IMR-90 (cell line): ENCODE data around the gene ZFX. TPM values are rescaled to one million over a fixed set of nuclear protein-coding genes. Genes with fewer than 3 reads are reported as not detected.
A peak's percentile ranks its signal among the peaks of the same experiment; 100 is the strongest.

Experiments used
- ATAC-seq: fragments of 200-7000 bp; cut with Tn5 transposase; 2 replicates; pipeline ENCODE4 v1.9.1; 2020; ENCODE audit warnings: low read depth, mild to moderate bottlenecking, moderate library complexity
- BruUV-seq: library from RNA; stranded (reverse); fragments of 400-500 nt; replicated peaks from 2 replicates; lab custom pipeline; 2021; lab: Mats Ljungman, UMichigan
- CTCF ChIA-PET: fragments of 300-600 bp; formaldehyde crosslinking; extraction: SDS; loops from one replicate; lab custom pipeline; 2021; ENCODE audit warnings: antibody characterized with exemption; lab: Yijun Ruan, JAX
- POLR2A ChIA-PET: fragments of 300-600 bp; sonication (Branson Sonifier 250); formaldehyde crosslinking; loops from one replicate; lab custom pipeline; 2022; ENCODE audit warnings: antibody characterized with exemption; ENCODE audit not compliant: unreplicated experiment; lab: Charles Lee
- DNase-seq: peaks from one replicate; pipeline ENCODE4 v3.0.0; 2013
- H2AFZ ChIP-seq: replicated peaks from 2 replicates; pipeline ENCODE3; 2013; ENCODE audit warnings: low read length, mild to moderate bottlenecking; ENCODE audit not compliant: poor library complexity
- H2AK5ac ChIP-seq: 2 replicates; pipeline ENCODE4 v1.6.1; 2013; ENCODE audit warnings: low read depth, low read length, inconsistent platforms
- H2AK9ac ChIP-seq: replicated peaks from 2 replicates; pipeline ENCODE3; 2013; ENCODE audit warnings: mild to moderate bottlenecking, low read depth, low read length, moderate library complexity; ENCODE audit not compliant: poor library complexity
- H2BK120ac ChIP-seq: 2 replicates; pipeline ENCODE4 v1.6.1; 2013; ENCODE audit warnings: low read depth, low read length, inconsistent platforms
- H2BK15ac ChIP-seq: 3 replicates; pipeline ENCODE4 v1.6.1; 2013; ENCODE audit warnings: low read depth, low read length, inconsistent platforms
- H2BK20ac ChIP-seq: 2 replicates; pipeline ENCODE4 v1.6.1; 2013; ENCODE audit warnings: low read depth, mild to moderate bottlenecking, inconsistent platforms, low read length, moderate library complexity
- H2BK5ac ChIP-seq: 2 replicates; pipeline ENCODE4 v1.6.1; 2013; ENCODE audit warnings: mild to moderate bottlenecking, low read depth, low read length, inconsistent platforms; ENCODE audit not compliant: poor library complexity, severe bottlenecking
- H3K14ac ChIP-seq: replicated peaks from 2 replicates; pipeline ENCODE4 v1.6.1; 2013; ENCODE audit warnings: low read depth, low read length, inconsistent platforms
- H3K18ac ChIP-seq: 2 replicates; pipeline ENCODE4 v1.6.1; 2013; ENCODE audit warnings: low read depth, low read length, control low read depth
- H3K23ac ChIP-seq: 2 replicates; pipeline ENCODE4 v1.6.1; 2013; ENCODE audit warnings: low read depth, low read length, inconsistent platforms
- H3K27ac ChIP-seq: 2 replicates; pipeline ENCODE4 v1.5.1; 2013; ENCODE audit warnings: mild to moderate bottlenecking, control low read depth, low read length; ENCODE audit not compliant: insufficient read depth
- H3K27me3 ChIP-seq: 2 replicates; pipeline ENCODE4 v1.6.1; 2013; ENCODE audit warnings: low read length; ENCODE audit not compliant: control insufficient read depth, insufficient read depth
- H3K36me3 ChIP-seq: 2 replicates; pipeline ENCODE4 v1.6.1; 2013; ENCODE audit warnings: low read length, mixed read lengths; ENCODE audit not compliant: control insufficient read depth, insufficient read depth
- H3K4ac ChIP-seq: 2 replicates; pipeline ENCODE4 v1.6.1; 2013; ENCODE audit warnings: low read depth, low read length, inconsistent platforms
- H3K4me1 ChIP-seq: 2 replicates; pipeline ENCODE4 v1.6.1; 2013; ENCODE audit warnings: low read length, mixed read lengths; ENCODE audit not compliant: control insufficient read depth, insufficient read depth
- H3K4me2 ChIP-seq: 2 replicates; pipeline ENCODE4 v1.6.1; 2013; ENCODE audit warnings: low read depth, mild to moderate bottlenecking, control low read depth, low read length, moderate library complexity
- H3K4me3 ChIP-seq: 2 replicates; pipeline ENCODE4 v1.5.1; 2013; ENCODE audit warnings: low read depth, mild to moderate bottlenecking, control low read depth, low read length, moderate library complexity; ENCODE audit not compliant: insufficient read depth
- H3K56ac ChIP-seq: 2 replicates; pipeline ENCODE4 v1.6.1; 2013; ENCODE audit warnings: low read length, inconsistent platforms; ENCODE audit not compliant: insufficient read depth; ENCODE audit errors: extremely low read depth
- H3K79me1 ChIP-seq, 2 experiments: 2 replicates each; pipeline ENCODE4 v1.6.1; 2013; ENCODE audit warnings: low read length in 2 of 2, inconsistent platforms in 1 of 2, low read depth in 1 of 2
- H3K9ac ChIP-seq: 2 replicates; pipeline ENCODE4 v1.6.1; 2013; ENCODE audit warnings: low read depth, low read length, control low read depth
- H3K9me1 ChIP-seq: 2 replicates; pipeline ENCODE4 v1.6.1; 2013; ENCODE audit warnings: low read length, inconsistent platforms; ENCODE audit not compliant: insufficient read depth
- H3K9me3 ChIP-seq: 2 replicates; pipeline ENCODE4 v1.6.1; 2013; ENCODE audit warnings: low read length; ENCODE audit not compliant: control insufficient read depth, insufficient read depth
- H4K20me1 ChIP-seq: 2 replicates; pipeline ENCODE4 v1.6.1; 2013; ENCODE audit warnings: low read length, inconsistent platforms; ENCODE audit not compliant: insufficient read depth
- H4K5ac ChIP-seq: 2 replicates; pipeline ENCODE4 v1.6.1; 2013; ENCODE audit warnings: mild to moderate bottlenecking, low read depth, low read length, control low read depth
- H4K8ac ChIP-seq, 2 experiments: 2 replicates each; pipeline ENCODE4 v1.6.1; 2013; ENCODE audit warnings: low read depth in 2 of 2, low read length in 2 of 2, control low read depth in 1 of 2, inconsistent platforms in 1 of 2
- H4K91ac ChIP-seq: 2 replicates; pipeline ENCODE4 v1.6.1; 2013; ENCODE audit warnings: low read depth, low read length, inconsistent platforms; ENCODE audit not compliant: insufficient read depth
- FOS ChIP-seq: fragments of 150-350 bp; IDR thresholded peaks from 2 replicates; pipeline ENCODE4 v1.6.1; 2016; ENCODE audit warnings: low read depth, low read length
- MAFK ChIP-seq: IDR thresholded peaks from 2 replicates; pipeline ENCODE4 v1.6.1; 2012; ENCODE audit warnings: low read depth, low read length, improper control_type of control experiment
- NFE2L2 ChIP-seq: fragments of 150-350 bp; IDR thresholded peaks from 2 replicates; pipeline ENCODE4 v1.6.1; 2016; ENCODE audit warnings: low read depth, mild to moderate bottlenecking, low read length
- POLR2A ChIP-seq: IDR thresholded peaks from 2 replicates; pipeline ENCODE4 v1.6.1; 2012; ENCODE audit warnings: mild to moderate bottlenecking, low read depth, low read length
- RCOR1 ChIP-seq: IDR thresholded peaks from 2 replicates; pipeline ENCODE4 v1.6.1; 2012; ENCODE audit warnings: mild to moderate bottlenecking, low read length, improper control_type of control experiment; ENCODE audit not compliant: insufficient replicate concordance
- SMC3 ChIP-seq: fragments of 150-350 bp; IDR thresholded peaks from 2 replicates; pipeline ENCODE4 v1.6.1; 2016; ENCODE audit warnings: low read depth, mild to moderate bottlenecking, antibody characterized with exemption, low read length, moderate library complexity
- WGBS, 2 experiments: methylation state at CpG; one replicate each; pipeline versions ENCODE4 v1.1.5 to v1.1.7; 2013; ENCODE audit warnings: missing lambda C conversion rate in 2 of 2; ENCODE audit not compliant: insufficient read length in 1 of 2; ENCODE audit errors: extremely low coverage in 2 of 2; 5-methylcytosine and 5-hydroxymethylcytosine counted together
- dilution Hi-C: fragments of 300-500 bp; cut with HindIII; formaldehyde crosslinking; loops from one replicate; pipeline ENCODE4 v1.14.3; 2018; ENCODE audit warnings: low sequenced_read_pairs; ENCODE audit not compliant: unreplicated experiment
- in situ Hi-C: fragments of 300-500 bp; cut with MboI; formaldehyde crosslinking; loops from 3 replicates; pipeline ENCODE4 v1.14.3; 2019; ENCODE audit warnings: low sequenced_read_pairs, inconsistent platforms, mixed read lengths
- intact Hi-C: fragments of 100-400 bp; cut with micrococcal nuclease; formaldehyde crosslinking; loops from 2 replicates; pipeline ENCODE4 v1.10.0; 2022
- polyA plus RNA-seq, 3 experiments: library from polyadenylated mRNA; depleted of rRNA; stranded (reverse); fragments of >200 nt; gene quantifications; 2 replicates each; pipeline ENCODE4 v1.2.3, GENCODE V29; 2012; ENCODE audit warnings: low replicate concordance in 1 of 3
- total RNA-seq: library from RNA; depleted of rRNA; stranded (reverse); fragments of >200 nt; gene quantifications from 2 replicates; pipeline ENCODE4 v1.2.3, GENCODE V29; 2012
- TF ChIP-seq, protein P1 (sequence below): fragments of 150-350 bp; IDR thresholded peaks from 2 replicates; pipeline ENCODE4 v1.6.1; 2016; ENCODE audit warnings: low read depth, mild to moderate bottlenecking, low read length, moderate library complexity, borderline replicate concordance
- TF ChIP-seq, protein P2 (sequence below): conservative IDR thresholded peaks from 2 replicates; pipeline ENCODE4 v1.5.1; 2012; ENCODE audit warnings: mild to moderate bottlenecking, low read depth, low read length, improper control_type of control experiment

The ZFX gene
- total and polyA plus RNA-seq, 2 of the 4 experiments (the other 2 are of a cell fraction), result 16.0 to 99.3 TPM

DNA sequence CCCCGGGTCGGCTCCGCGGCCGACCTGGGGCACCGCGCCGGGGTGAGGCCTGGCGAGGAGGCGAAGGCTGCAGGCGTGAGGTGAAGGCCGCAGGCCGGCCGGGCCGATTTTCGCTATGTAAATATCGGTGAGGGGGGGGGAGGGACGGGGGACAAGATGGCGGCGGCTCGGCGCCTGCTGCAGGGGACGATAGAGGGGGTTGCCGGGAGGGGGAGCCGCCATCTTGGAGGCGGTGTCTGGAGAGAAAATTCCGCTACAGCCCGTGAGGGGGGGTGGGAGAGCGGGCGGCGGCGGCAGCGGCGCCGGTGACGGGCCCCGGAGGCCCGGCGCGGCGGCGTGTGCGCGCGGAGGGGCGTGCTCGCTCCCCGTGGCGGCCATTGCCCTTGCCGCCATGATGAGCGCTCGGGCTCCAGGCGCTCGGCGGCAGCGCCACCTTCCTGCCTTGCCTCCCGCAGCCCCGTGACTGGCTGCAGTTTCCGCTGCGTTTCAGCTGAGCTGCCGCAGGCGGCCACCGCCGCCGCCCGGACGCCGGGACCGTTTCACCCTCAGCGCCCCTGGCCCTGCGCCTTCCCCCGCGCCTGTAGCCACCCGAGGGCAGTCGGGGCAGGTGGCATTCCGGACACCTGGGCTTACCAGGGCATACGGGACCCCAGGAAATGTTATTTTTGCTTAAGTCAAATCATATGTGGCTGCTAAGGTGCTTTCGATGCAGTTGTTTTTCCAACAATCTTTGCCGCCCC, 692 bp downstream of the ZFX start (continued):
- TF ChIP-seq, protein P1, sequence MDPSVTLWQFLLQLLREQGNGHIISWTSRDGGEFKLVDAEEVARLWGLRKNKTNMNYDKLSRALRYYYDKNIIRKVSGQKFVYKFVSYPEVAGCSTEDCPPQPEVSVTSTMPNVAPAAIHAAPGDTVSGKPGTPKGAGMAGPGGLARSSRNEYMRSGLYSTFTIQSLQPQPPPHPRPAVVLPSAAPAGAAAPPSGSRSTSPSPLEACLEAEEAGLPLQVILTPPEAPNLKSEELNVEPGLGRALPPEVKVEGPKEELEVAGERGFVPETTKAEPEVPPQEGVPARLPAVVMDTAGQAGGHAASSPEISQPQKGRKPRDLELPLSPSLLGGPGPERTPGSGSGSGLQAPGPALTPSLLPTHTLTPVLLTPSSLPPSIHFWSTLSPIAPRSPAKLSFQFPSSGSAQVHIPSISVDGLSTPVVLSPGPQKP, result no peak

DNA sequence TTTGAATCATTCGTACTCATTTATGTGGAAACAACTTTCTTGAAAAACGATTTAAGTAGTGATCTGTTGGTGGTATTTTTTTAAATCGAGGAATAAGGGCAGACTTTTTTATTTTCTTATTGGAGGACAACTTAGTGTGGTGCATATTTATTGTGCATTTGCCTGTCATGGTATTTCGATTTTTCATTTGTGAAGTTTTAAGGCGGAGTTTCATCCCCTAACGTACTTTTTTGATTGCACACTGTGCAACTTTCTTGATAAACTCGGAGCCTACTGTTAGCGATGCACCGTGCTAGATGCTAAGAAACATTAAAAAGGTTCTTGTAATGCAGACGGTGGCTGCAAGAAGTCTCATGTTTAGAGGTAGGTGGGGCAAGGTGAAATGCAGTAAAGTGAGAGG, 1.4 kb downstream of the ZFX start:
- peak overlapping the region; percentile 92 for H3K23ac ChIP-seq
- H3K79me1 ChIP-seq, result peaks cover 0 to 23% of the 10 kb centered on the region in 2 experiments; a peak in 3 of 4 replicates
- peak overlapping the region; percentile 74 for H3K4me2 ChIP-seq
- peak overlapping the region; percentile 98 for H3K4me3 ChIP-seq
- ATAC-seq (no peak), DNase-seq (no peak)
- 4% methylated on average over 4 of the region's 10 CpGs; no CpG with 5 or more reads in 1 of the 2 experiments for WGBS, 2 experiments
- H3K27me3 ChIP-seq, result no peaks in the 10 kb centered on the region
- peak overlapping the region; percentile 83 for H2BK5ac ChIP-seq
- no peak overlapping the region for H2AK5ac ChIP-seq
- H3K9me3 ChIP-seq, result no peaks in the 10 kb centered on the region
- dilution Hi-C loops (no loop called here), intact Hi-C loops (loop anchor here (1.0 to 5.0 kb wide), 4 partner anchors 41 to 244 kb away; partner anchors contain the start of genes APOO, CXorf58 and EIF2S3), in situ Hi-C loops (loop anchor here (25.0 kb wide), 1 partner anchor 464 kb away; no protein-coding TSS in a partner anchor)
- POLR2A ChIA-PET, result no interaction called here
- no peak overlapping the region for H4K91ac ChIP-seq
- H3K4me1 ChIP-seq, result peaks cover 8% of the 10 kb centered on the region
- peak overlapping the region; percentile 97 for H3K9ac ChIP-seq
- H3K18ac ChIP-seq, result no peak overlapping the region
- H2BK120ac ChIP-seq, result no peak overlapping the region
- no peak for TF ChIP-seq SMC3
- TF ChIP-seq FOS, result no peak
- TF ChIP-seq NFE2L2, result no peak
- TF ChIP-seq, protein P1, result no peak
- no peak for TF ChIP-seq MAFK
- TF ChIP-seq POLR2A, result no peak
- TF ChIP-seq, protein P2, sequence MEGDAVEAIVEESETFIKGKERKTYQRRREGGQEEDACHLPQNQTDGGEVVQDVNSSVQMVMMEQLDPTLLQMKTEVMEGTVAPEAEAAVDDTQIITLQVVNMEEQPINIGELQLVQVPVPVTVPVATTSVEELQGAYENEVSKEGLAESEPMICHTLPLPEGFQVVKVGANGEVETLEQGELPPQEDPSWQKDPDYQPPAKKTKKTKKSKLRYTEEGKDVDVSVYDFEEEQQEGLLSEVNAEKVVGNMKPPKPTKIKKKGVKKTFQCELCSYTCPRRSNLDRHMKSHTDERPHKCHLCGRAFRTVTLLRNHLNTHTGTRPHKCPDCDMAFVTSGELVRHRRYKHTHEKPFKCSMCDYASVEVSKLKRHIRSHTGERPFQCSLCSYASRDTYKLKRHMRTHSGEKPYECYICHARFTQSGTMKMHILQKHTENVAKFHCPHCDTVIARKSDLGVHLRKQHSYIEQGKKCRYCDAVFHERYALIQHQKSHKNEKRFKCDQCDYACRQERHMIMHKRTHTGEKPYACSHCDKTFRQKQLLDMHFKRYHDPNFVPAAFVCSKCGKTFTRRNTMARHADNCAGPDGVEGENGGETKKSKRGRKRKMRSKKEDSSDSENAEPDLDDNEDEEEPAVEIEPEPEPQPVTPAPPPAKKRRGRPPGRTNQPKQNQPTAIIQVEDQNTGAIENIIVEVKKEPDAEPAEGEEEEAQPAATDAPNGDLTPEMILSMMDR, result no peak
- TF ChIP-seq RCOR1, result no peak
- H3K56ac ChIP-seq, result peak overlapping the region; percentile 90
- H2AFZ ChIP-seq, result no peak overlapping the region
- no peak overlapping the region for H2BK20ac ChIP-seq
- peak overlapping the region; percentile 56; the same call in 1 of the 2 replicates for H3K4ac ChIP-seq
- no peak overlapping the region for H2BK15ac ChIP-seq
- BruUV-seq, result no TSS peak
- peak overlapping the region; percentile 68 for H3K14ac ChIP-seq
- no peak overlapping the region for H2AK9ac ChIP-seq
- H4K8ac ChIP-seq, result no peak overlapping the region
- peaks cover 2% of the 10 kb centered on the region for H3K36me3 ChIP-seq
- no peak overlapping the region for H4K5ac ChIP-seq
- peak overlapping the region; percentile 95; the same call in 1 of the 2 replicates for H3K27ac ChIP-seq
- peaks cover 52% of the 10 kb centered on the region for H4K20me1 ChIP-seq
- peaks cover 7% of the 10 kb centered on the region for H3K9me1 ChIP-seq
- CTCF ChIA-PET, result no interaction called here
